GM23338 (cell line): ENCODE measurements around the gene IRS1. TPM values are rescaled to one million over a fixed set of nuclear protein-coding genes. Genes with fewer than 3 reads are reported as not detected.
A peak's percentile ranks its signal among the peaks of the same experiment; 100 is the strongest.

ENCODE experiments used
- ATAC-seq: fragments of 200-7000 bp; cut with Tn5 transposase; 3 replicates; pipeline ENCODE4 v1.9.1; 2020
- DNase-seq: peaks from one replicate; pipeline ENCODE4 v3.0.0-alpha.2; 2015; ENCODE audit warnings: low spot score
- H2AFZ ChIP-seq: fragments of 200-600 bp; sonication (generic); 2 replicates; pipeline ENCODE4 v1.8.0; 2016; ENCODE audit warnings: antibody characterized with exemption, mild to moderate bottlenecking, moderate library complexity
- H3F3A ChIP-seq: fragments of 200-600 bp; sonication (generic); replicated peaks from 2 replicates; pipeline ENCODE4 v1.8.0; 2017; ENCODE audit warnings: antibody characterized with exemption, mixed run types, low read depth
- H3K27ac ChIP-seq: fragments of 200-600 bp; sonication (generic); 2 replicates; pipeline ENCODE4 v1.6.1; 2016; ENCODE audit warnings: low read depth
- H3K27me3 ChIP-seq: fragments of 200-600 bp; sonication (generic); 2 replicates; pipeline ENCODE4 v1.8.0; 2016; ENCODE audit warnings: mild to moderate bottlenecking, mixed run types, moderate library complexity; ENCODE audit not compliant: insufficient read depth
- H3K36me3 ChIP-seq: fragments of 200-600 bp; sonication (generic); 2 replicates; pipeline ENCODE4 v1.8.0; 2016; ENCODE audit warnings: mild to moderate bottlenecking; ENCODE audit not compliant: insufficient read depth
- H3K4me1 ChIP-seq: fragments of 200-600 bp; sonication (generic); 2 replicates; pipeline ENCODE4 v1.8.0; 2016; ENCODE audit warnings: mild to moderate bottlenecking, moderate library complexity; ENCODE audit not compliant: insufficient read depth
- H3K4me2 ChIP-seq: fragments of 200-600 bp; sonication (generic); 2 replicates; pipeline ENCODE4 v1.7.1; 2017; ENCODE audit warnings: mixed run types
- H3K4me3 ChIP-seq: fragments of 200-600 bp; sonication (generic); 2 replicates; pipeline ENCODE4 v1.6.1; 2016; ENCODE audit warnings: mixed run types
- H3K79me2 ChIP-seq: fragments of 200-600 bp; sonication (generic); replicated peaks from 2 replicates; pipeline ENCODE4 v1.8.0; 2017; ENCODE audit warnings: mild to moderate bottlenecking; ENCODE audit not compliant: insufficient read depth
- H3K9me2 ChIP-seq: fragments of 200-600 bp; sonication (generic); 2 replicates; pipeline ENCODE4 v1.8.0; 2017; ENCODE audit not compliant: insufficient read depth
- H4K20me1 ChIP-seq: fragments of 200-600 bp; sonication (generic); replicated peaks from 2 replicates; pipeline ENCODE4 v1.8.0; 2017; ENCODE audit warnings: mild to moderate bottlenecking; ENCODE audit not compliant: insufficient read depth
- H3K27ac Mint-ChIP-seq: 2 replicates; pipeline ENCODE4 v1.8.0; 2020; ENCODE audit warnings: inconsistent platforms, mild to moderate bottlenecking, moderate library complexity, mixed read lengths
- H3K27me3 Mint-ChIP-seq: 3 replicates; pipeline ENCODE4 v1.8.0; 2022; ENCODE audit warnings: low read depth, mild to moderate bottlenecking, moderate library complexity, mixed read lengths, inconsistent platforms; ENCODE audit not compliant: insufficient read depth, poor library complexity
- H3K36me3 Mint-ChIP-seq: 3 replicates; pipeline ENCODE4 v1.8.0; 2021; ENCODE audit warnings: low read depth, mild to moderate bottlenecking, inconsistent platforms, moderate library complexity, mixed read lengths
- H3K4me1 Mint-ChIP-seq: 3 replicates; pipeline ENCODE4 v1.8.0; 2020; ENCODE audit warnings: mild to moderate bottlenecking, inconsistent platforms, mixed read lengths
- H3K4me3 Mint-ChIP-seq: 3 replicates; pipeline ENCODE4 v1.8.0; 2021; ENCODE audit warnings: moderate library complexity, mild to moderate bottlenecking, inconsistent platforms, mixed read lengths
- H3K9me3 Mint-ChIP-seq: 3 replicates; pipeline ENCODE4 v1.8.0; 2020; ENCODE audit warnings: moderate library complexity, mild to moderate bottlenecking, inconsistent platforms, mixed read lengths
- ETS1 ChIP-seq: IDR thresholded peaks from 2 replicates; pipeline ENCODE4 v1.6.1; 2016; ENCODE audit warnings: antibody characterized with exemption
- POLR2AphosphoS5 ChIP-seq: IDR thresholded peaks from 2 replicates; pipeline ENCODE4 v1.6.1; 2016; ENCODE audit warnings: antibody characterized with exemption, low read depth
- STAT1 ChIP-seq: IDR thresholded peaks from one replicate; pipeline ENCODE4 v1.6.1; 2016; ENCODE audit warnings: antibody characterized with exemption; ENCODE audit not compliant: unreplicated experiment
- ZNF462 ChIP-seq: fragments of 250-450 bp; sonication (Bioruptor Pico); IDR thresholded peaks from 2 replicates; pipeline ENCODE4 v1.5.0; 2020; ENCODE audit warnings: mild to moderate bottlenecking, moderate library complexity
- polyA plus RNA-seq: library from polyadenylated mRNA; unstranded; fragments of >200 nt; fragmentation: Nextera tagmentation; extraction: Ambion mirVana; gene quantifications from 2 replicates; pipeline ENCODE4 v1.2.1, GENCODE V29; 2016
- total RNA-seq: library from RNA; depleted of rRNA; stranded (reverse); fragments of >200 nt; shearing (Covaris generic); gene quantifications from 2 replicates; pipeline ENCODE4 v1.2.3, GENCODE V29; 2014

Gene IRS1
- total and polyA plus RNA-seq, 2 experiments from 2014 or later, result 6.9 to 26.2 TPM

- TF ChIP-seq ZNF462 (CRISPR knock-in tag) (no peak), POLR2AphosphoS5 (no peak), ETS1 (no peak)
Measured at GRCh38 chr2:226756131-226756530, 43.5 kb downstream of the IRS1 start (continued).

GRCh38 chr2:226755631-226756030 is 44.0 kb downstream of the IRS1 start:
- H3K27ac ChIP-seq, result no peak overlapping the region

More at GRCh38 chr2:226755631-226756030, 44.0 kb downstream of the IRS1 start:
- H3K36me3 Mint-ChIP-seq, result no peaks in the 10 kb centered on the region
- no peaks in the 10 kb centered on the region for H3K9me2 ChIP-seq
- no peak overlapping the region for H2AFZ ChIP-seq
- H3K4me3 Mint-ChIP-seq, result no peak overlapping the region
- H3K27me3 Mint-ChIP-seq, result no peaks in the 10 kb centered on the region
- ATAC-seq, result no peak
- H3K4me2 ChIP-seq, result no peak overlapping the region; the same call in 1 of the 2 replicates
- no peaks in the 10 kb centered on the region for H3K36me3 ChIP-seq
- peaks cover 25% of the 10 kb centered on the region for H3K4me1 ChIP-seq
- peaks cover 54% of the 10 kb centered on the region for H3K79me2 ChIP-seq
- H3K27ac Mint-ChIP-seq, result peak overlapping the region; percentile 44; the same call in 1 of the 2 replicates
- H3K4me3 ChIP-seq, result no peak overlapping the region
- H3F3A ChIP-seq, result no peaks in the 10 kb centered on the region
- no peak for DNase-seq
- H3K4me1 Mint-ChIP-seq, result peaks cover 22% of the 10 kb centered on the region
- no peaks in the 10 kb centered on the region for H4K20me1 ChIP-seq
- TF ChIP-seq STAT1, result no peak
- H3K9me3 Mint-ChIP-seq, result no peaks in the 10 kb centered on the region
- H3K27me3 ChIP-seq, result no peaks in the 10 kb centered on the region
